ENCODE results near the gene DCUN1D2. TPM values are rescaled to one million over a fixed set of nuclear protein-coding genes. Genes with fewer than 3 reads are reported as not detected.
A peak's percentile ranks its signal among the peaks of the same experiment; 100 is the strongest.

DCUN1D2 gene
- total RNA-seq, 6 donors from 2014 or later = 10.1 to 53.4 (median 26.5) TPM

DNA sequence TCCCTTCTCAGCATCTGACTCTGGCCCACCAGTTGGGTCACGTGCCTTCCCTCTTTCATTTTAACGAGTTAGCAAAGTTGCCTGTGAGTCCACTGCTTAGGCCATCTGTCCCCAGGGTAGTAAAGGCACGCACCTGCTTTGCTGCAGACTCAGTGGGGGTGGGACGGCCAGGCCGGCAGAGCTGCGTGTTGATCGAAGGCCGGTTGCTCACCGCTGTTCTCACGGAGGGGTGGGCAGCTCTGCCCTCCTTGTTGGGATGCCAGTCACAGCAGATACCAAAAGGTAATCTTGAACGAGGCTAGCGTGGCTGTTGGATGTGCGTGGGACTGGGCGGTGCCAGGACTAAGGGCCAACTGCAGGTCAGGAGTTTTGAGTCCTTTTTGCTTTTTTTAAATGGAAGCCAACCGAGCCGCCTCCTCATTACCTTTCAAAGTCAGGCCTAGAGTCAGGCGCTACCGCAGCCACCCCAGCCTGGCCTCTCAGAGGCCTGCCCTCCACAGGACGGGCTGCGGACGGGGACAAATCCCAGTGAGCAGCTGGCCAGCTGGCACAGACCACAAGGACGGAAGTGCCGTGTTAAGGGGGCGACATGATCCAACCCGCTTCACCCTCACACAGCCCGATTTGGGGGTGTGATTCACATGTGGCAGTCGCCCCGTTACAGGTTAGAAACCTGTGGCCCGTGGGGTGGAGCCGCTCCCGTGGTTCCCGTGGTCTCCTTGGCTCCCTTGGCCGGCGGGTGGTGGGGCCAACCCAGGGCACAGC is 57.8 kb downstream of the DCUN1D2 start:
- no peaks in the 10 kb centered on the region for H3K9me3 ChIP-seq
- ATAC-seq (ENCODE audit: low FRiP score in 2 of 2) (no peak), DNase-seq (peak in 1 of 2 donors; percentile 54)
- no peak overlapping the region for H3K27ac ChIP-seq
- no peaks in the 10 kb centered on the region for H3K27me3 ChIP-seq
- TF ChIP-seq POLR2AphosphoS5 (IDR thresholded peaks at IDR 0.05) = no peak
- TF ChIP-seq POLR2A (IDR thresholded peaks at IDR 0.05) = no peak
- TF ChIP-seq EP300 (IDR thresholded peaks at IDR 0.05) = no peak
- TF ChIP-seq, protein P1, sequence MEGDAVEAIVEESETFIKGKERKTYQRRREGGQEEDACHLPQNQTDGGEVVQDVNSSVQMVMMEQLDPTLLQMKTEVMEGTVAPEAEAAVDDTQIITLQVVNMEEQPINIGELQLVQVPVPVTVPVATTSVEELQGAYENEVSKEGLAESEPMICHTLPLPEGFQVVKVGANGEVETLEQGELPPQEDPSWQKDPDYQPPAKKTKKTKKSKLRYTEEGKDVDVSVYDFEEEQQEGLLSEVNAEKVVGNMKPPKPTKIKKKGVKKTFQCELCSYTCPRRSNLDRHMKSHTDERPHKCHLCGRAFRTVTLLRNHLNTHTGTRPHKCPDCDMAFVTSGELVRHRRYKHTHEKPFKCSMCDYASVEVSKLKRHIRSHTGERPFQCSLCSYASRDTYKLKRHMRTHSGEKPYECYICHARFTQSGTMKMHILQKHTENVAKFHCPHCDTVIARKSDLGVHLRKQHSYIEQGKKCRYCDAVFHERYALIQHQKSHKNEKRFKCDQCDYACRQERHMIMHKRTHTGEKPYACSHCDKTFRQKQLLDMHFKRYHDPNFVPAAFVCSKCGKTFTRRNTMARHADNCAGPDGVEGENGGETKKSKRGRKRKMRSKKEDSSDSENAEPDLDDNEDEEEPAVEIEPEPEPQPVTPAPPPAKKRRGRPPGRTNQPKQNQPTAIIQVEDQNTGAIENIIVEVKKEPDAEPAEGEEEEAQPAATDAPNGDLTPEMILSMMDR (IDR thresholded peaks at IDR 0.05) = no peak
- no peaks in the 10 kb centered on the region for H3K4me1 ChIP-seq
- 88 to 89% methylated on average over 34 of the region's 34 CpGs for WGBS, 2 donors
- H3K36me3 ChIP-seq = no peaks in the 10 kb centered on the region
- H3K4me3 ChIP-seq = no peak overlapping the region

DNA sequence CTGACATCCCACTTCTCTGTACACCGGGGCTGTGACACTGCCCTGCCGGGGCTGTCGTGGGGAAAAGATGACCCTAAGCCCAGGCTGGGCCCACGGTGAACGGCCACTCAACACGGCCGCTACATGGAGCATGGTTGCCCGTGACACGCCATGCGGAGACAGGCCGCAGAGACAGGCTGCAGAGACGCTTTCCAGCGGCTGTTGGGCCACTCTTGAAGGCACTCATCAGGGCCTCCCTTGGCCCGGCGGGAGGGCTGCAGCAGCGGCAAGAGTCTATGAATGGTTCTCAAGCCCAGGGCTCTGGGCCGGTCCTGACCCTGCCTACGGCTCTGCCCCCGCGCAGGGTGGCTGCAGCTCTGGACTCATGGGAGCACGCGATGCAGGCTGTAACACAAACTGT is 59.3 kb downstream of the DCUN1D2 start:
- Histone ChIP-seq H3K4me3 (no peak overlapping the region), H3K27me3 (no peaks in the 10 kb centered on the region), H3K36me3 (no peaks in the 10 kb centered on the region), H3K9me3 (no peaks in the 10 kb centered on the region), H3K4me1 (no peaks in the 10 kb centered on the region), H3K27ac (no peak overlapping the region)
- ATAC-seq (ENCODE audit: low FRiP score in 2 of 2) (peak in 1 of 2 donors; percentile 34), DNase-seq (peak in 1 of 2 donors; percentile 75)
- TF ChIP-seq POLR2AphosphoS5 (IDR thresholded peaks at IDR 0.05) (no peak), POLR2A (IDR thresholded peaks at IDR 0.05) (no peak), EP300 (IDR thresholded peaks at IDR 0.05) (no peak)
- TF ChIP-seq, protein P1 (IDR thresholded peaks at IDR 0.05) = no peak
- WGBS, 2 donors = 92 to 96% methylated on average over 17 to 22 of the region's 22 CpGs

DNA sequence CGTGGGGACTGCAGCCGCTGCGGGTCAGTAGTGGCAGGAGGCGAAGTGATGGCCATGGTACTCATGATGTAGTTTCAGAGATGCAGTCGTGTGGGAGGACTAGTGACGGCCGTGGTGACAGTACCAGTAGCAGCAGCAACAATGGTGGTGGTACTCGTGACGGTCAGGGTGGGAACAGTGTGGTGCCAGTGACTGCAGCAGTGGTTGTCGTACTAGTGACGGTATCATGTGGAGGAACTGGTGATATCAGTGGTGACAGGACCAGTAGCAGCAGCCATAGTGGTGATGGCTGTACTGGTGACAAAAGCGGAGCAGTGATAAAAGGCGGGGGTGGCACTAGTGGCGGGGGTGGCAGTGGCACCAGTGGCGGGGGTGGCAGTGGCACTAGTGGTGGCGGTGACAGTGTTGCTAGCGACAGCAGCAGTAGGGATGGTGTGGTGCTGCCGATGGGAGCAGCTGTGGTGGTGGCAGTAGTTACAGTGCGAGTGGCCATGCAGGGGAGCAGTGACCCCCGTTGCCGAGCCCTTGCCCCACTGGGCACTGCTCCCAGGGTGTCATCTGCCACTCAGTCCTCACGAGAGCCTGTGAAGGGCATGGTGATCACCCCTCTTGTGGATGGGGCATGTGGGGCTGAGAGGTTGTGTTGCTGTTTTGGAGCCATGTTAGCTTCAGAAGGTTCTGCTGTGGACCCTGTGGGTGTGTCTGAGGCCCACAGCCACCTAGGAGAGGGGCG is 60.0 kb downstream of the DCUN1D2 start:
- TF ChIP-seq, protein P1 (IDR thresholded peaks at IDR 0.05) = no peak
- no peaks in the 10 kb centered on the region for H3K9me3 ChIP-seq
- no peak overlapping the region for H3K4me3 ChIP-seq
- no peak overlapping the region for H3K27ac ChIP-seq
- no peaks in the 10 kb centered on the region for H3K27me3 ChIP-seq
- H3K4me1 ChIP-seq = no peaks in the 10 kb centered on the region
- 94 to 96% methylated on average over 20 to 23 of the region's 23 CpGs for WGBS, 2 donors
- ATAC-seq (ENCODE audit: low FRiP score in 2 of 2) = no peak
- peak in 1 of 2 donors; percentile 53 for DNase-seq
- H3K36me3 ChIP-seq = no peaks in the 10 kb centered on the region

DNA sequence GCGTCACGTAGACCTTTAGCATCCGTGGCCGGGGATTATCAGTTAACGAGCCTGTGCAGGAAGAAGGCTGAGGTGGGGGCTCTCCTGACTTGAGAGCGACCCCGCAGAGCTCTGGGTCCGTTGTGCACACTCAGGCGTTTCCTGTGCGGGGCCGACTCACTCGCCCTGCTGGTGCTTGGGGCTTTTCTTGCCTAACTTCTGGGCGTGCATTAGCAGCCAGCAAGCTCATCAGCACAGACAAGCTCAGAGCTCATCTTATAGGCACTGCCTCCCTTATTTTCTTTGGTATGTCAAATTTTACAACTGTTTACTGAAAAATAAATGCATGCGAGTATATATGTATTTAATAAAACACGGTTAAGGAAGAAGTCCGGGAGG is 60.9 kb downstream of the DCUN1D2 start:
- H3K27ac ChIP-seq = no peak overlapping the region
- H3K4me1 ChIP-seq = no peaks in the 10 kb centered on the region
- no peaks in the 10 kb centered on the region for H3K27me3 ChIP-seq
- TF ChIP-seq, protein P1 (IDR thresholded peaks at IDR 0.05) = no peak
- TF ChIP-seq EP300 (IDR thresholded peaks at IDR 0.05) (no peak), POLR2AphosphoS5 (IDR thresholded peaks at IDR 0.05) (no peak), POLR2A (IDR thresholded peaks at IDR 0.05) (no peak)
- H3K9me3 ChIP-seq = no peaks in the 10 kb centered on the region
- DNase-seq (no peak), ATAC-seq (ENCODE audit: low FRiP score in 2 of 2) (no peak)
- WGBS, 2 donors = 79 to 84% methylated on average over 5 to 16 of the region's 16 CpGs
- no peak overlapping the region for H3K4me3 ChIP-seq
- no peaks in the 10 kb centered on the region for H3K36me3 ChIP-seq

Data from upper lobe of left lung (tissue), 6 donors.